ENCODE measurements around the gene SCAI.
"Not testable (repeated sequence)": the region's sequence is repeated elsewhere in the genome, so short reads cannot be mapped to it uniquely, and the experiment has no call there.

SCAI gene

GRCh38 chr9:125100822-125101221, 42.5 kb downstream of the SCAI start:
- no peak for DNase-seq

GRCh38 chr9:125099816-125100215, 43.5 kb downstream of the SCAI start:
- DNase-seq = no peak

- no peak for DNase-seq
These were observed 47.4 kb downstream of the SCAI start for GRCh38 chr9:125095821-125096443.

GRCh38 chr9:125091121-125091520, 52.2 kb downstream of the SCAI start:
- no peak for DNase-seq

- no peak for DNase-seq
These were observed 54.0 kb downstream of the SCAI start for GRCh38 chr9:125089331-125089730.

GRCh38 chr9:125088752-125089151, 54.6 kb downstream of the SCAI start:
- no peak for DNase-seq

GRCh38 chr9:125085703-125086477, 57.4 kb downstream of the SCAI start:
- no peak for DNase-seq

- not testable (repeated sequence) for DNase-seq
These were observed 61.1 kb downstream of the SCAI start for GRCh38 chr9:125082197-125082596.

- not testable (repeated sequence) for DNase-seq
These were observed 62.5 kb downstream of the SCAI start for GRCh38 chr9:125080797-125081196.

GRCh38 chr9:125079931-125080330, 63.4 kb downstream of the SCAI start:
- no peak for DNase-seq

- DNase-seq = no peak
These were observed 67.3 kb downstream of the SCAI start for GRCh38 chr9:125075997-125076396.

- no peak for DNase-seq
These were observed 68.4 kb downstream of the SCAI start for GRCh38 chr9:125074976-125075375.

GRCh38 chr9:125066839-125067619, 76.3 kb downstream of the SCAI start:
- DNase-seq = no peak

- DNase-seq = no peak
These were observed 81.9 kb downstream of the SCAI start for GRCh38 chr9:125061391-125061790.

- DNase-seq = no peak
These were observed 93.9 kb downstream of the SCAI start for GRCh38 chr9:125049212-125050049.

GRCh38 chr9:125043631-125044030, 99.7 kb downstream of the SCAI start:
- DNase-seq = no peak

GRCh38 chr9:125043148-125043547, 100.2 kb downstream of the SCAI start:
- DNase-seq = no peak

GRCh38 chr9:125038166-125038565, 105.2 kb downstream of the SCAI start:
- no peak for DNase-seq

GRCh38 chr9:125028041-125028440, 115.3 kb downstream of the SCAI start:
- no peak for DNase-seq

GRCh38 chr9:125024917-125025316, 118.4 kb downstream of the SCAI start:
- DNase-seq = no peak

- DNase-seq = no peak
These were observed 122.3 kb downstream of the SCAI start for GRCh38 chr9:125021069-125021468.

- DNase-seq = not testable (repeated sequence)
These were observed 127.7 kb downstream of the SCAI start for GRCh38 chr9:125015655-125016054.

GRCh38 chr9:125012013-125012412, 131.3 kb downstream of the SCAI start:
- DNase-seq = not testable (repeated sequence)
